OCI-LY1 (cell line): ENCODE results near the gene RSAD1.

Experiments
- H2AFZ ChIP-seq: fragments of 200-600 bp; sonication (generic), shearing (Covaris generic); 2 replicates; pipeline ENCODE4 v1.6.0; 2014; ENCODE audit warnings: antibody characterized with exemption, mild to moderate bottlenecking, low read length
- H3F3A ChIP-seq: fragments of 200-600 bp; sonication (generic), shearing (Covaris generic); 2 replicates; pipeline ENCODE4 v1.6.0; 2014; ENCODE audit warnings: mild to moderate bottlenecking, antibody characterized with exemption, low read length, moderate library complexity; ENCODE audit not compliant: insufficient read depth
- H3K27ac ChIP-seq: fragments of 200-600 bp; sonication (generic); 2 replicates; pipeline ENCODE4 v1.5.1; 2014; ENCODE audit warnings: low read length, mixed run types, mild to moderate bottlenecking, low read depth; ENCODE audit not compliant: poor library complexity, severe bottlenecking
- H3K27me3 ChIP-seq: fragments of 200-600 bp; sonication (generic); 2 replicates; pipeline ENCODE4 v1.6.0; 2014; ENCODE audit warnings: antibody characterized with exemption, mild to moderate bottlenecking, low read length, moderate library complexity; ENCODE audit not compliant: insufficient read depth
- H3K36me3 ChIP-seq: fragments of 200-600 bp; sonication (generic); 2 replicates; pipeline ENCODE4 v1.6.1; 2014; ENCODE audit warnings: mild to moderate bottlenecking, antibody characterized with exemption, low read length, moderate library complexity, mixed read lengths; ENCODE audit not compliant: insufficient read depth
- H3K4me1 ChIP-seq: fragments of 200-600 bp; sonication (generic); 2 replicates; pipeline ENCODE4 v1.5.1; 2014; ENCODE audit warnings: mild to moderate bottlenecking, low read length, moderate library complexity; ENCODE audit not compliant: insufficient read depth, severe bottlenecking
- H3K4me2 ChIP-seq: fragments of 200-600 bp; sonication (generic), shearing (Covaris generic); 2 replicates; pipeline ENCODE4 v1.6.1; 2014; ENCODE audit warnings: low read length
- H3K4me3 ChIP-seq: fragments of 200-600 bp; sonication (generic); 2 replicates; pipeline ENCODE4 v1.5.1; 2014; ENCODE audit warnings: low read length, low read depth, mild to moderate bottlenecking, mixed read lengths; ENCODE audit not compliant: poor library complexity, severe bottlenecking
- H3K79me2 ChIP-seq: fragments of 200-600 bp; shearing (Covaris generic); 2 replicates; pipeline ENCODE4 v1.6.1; 2016; ENCODE audit warnings: mixed run types, low read length, mixed read lengths; ENCODE audit not compliant: insufficient read depth
- H3K9ac ChIP-seq: fragments of 200-600 bp; sonication (generic), shearing (Covaris generic); 2 replicates; pipeline ENCODE4 v1.6.1; 2014; ENCODE audit warnings: mild to moderate bottlenecking, low read length, mixed read lengths
- H3K9me2 ChIP-seq: fragments of 200-600 bp; sonication (generic), shearing (Covaris generic); 2 replicates; pipeline ENCODE4 v1.6.1; 2014; ENCODE audit warnings: low read depth, mild to moderate bottlenecking, low read length, mixed read lengths
- H3K9me3 ChIP-seq: fragments of 200-600 bp; shearing (Covaris generic); 2 replicates; pipeline ENCODE4 v1.6.1; 2014; ENCODE audit warnings: low read length, mixed read lengths
- H4K20me1 ChIP-seq: fragments of 200-600 bp; sonication (generic), shearing (Covaris generic); 2 replicates; pipeline ENCODE4 v1.6.0; 2016; ENCODE audit warnings: mild to moderate bottlenecking, low read length; ENCODE audit not compliant: insufficient read depth
- EZH2 ChIP-seq: fragments of 200-600 bp; sonication (generic), shearing (Covaris generic); IDR thresholded peaks from 2 replicates; pipeline ENCODE4 v1.8.0; 2017; ENCODE audit warnings: borderline replicate concordance, mixed run types, mild to moderate bottlenecking, antibody characterized with exemption, low read length, moderate library complexity, mixed read lengths
- TF ChIP-seq, protein P1 (sequence below): fragments of 200-600 bp; sonication (generic), shearing (Covaris generic); IDR thresholded peaks from 2 replicates; pipeline ENCODE4 v1.5.1; 2017; ENCODE audit warnings: mild to moderate bottlenecking, antibody characterized with exemption, low read length, moderate library complexity, mixed read lengths

Gene RSAD1

DNA sequence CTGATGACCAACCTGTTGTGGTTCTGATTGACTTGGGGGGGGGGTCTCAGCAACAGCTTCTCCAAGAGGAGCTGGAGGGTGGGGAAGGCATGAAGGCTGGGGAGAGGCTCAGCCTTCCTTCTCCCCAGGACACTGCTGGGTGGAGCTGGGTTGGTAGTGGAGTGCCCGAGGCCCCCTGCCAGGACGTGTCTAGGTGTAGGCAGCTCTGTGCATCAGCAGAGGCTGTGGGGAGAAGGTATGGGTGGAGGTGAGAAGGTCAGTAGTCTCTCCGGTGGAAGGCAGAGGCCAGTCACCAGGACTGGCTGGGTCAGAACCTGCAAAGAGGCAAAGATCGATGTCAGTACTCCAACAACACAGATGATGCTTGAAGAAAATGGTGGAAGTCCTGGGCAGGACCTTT, 13.9 kb upstream of the RSAD1 start:
- Histone ChIP-seq H3K9me2 (no peaks in the 10 kb centered on the region), H3F3A (no peaks in the 10 kb centered on the region), H3K27ac (no peak overlapping the region), H3K4me3 (no peak overlapping the region), H2AFZ (no peak overlapping the region), H4K20me1 (no peaks in the 10 kb centered on the region), H3K36me3 (no peaks in the 10 kb centered on the region), H3K9ac (no peak overlapping the region), H3K9me3 (no peaks in the 10 kb centered on the region), H3K27me3 (no peaks in the 10 kb centered on the region), H3K4me1 (no peaks in the 10 kb centered on the region), H3K4me2 (no peak overlapping the region), H3K79me2 (no peaks in the 10 kb centered on the region)
- no peak for TF ChIP-seq EZH2
- TF ChIP-seq, protein P1, sequence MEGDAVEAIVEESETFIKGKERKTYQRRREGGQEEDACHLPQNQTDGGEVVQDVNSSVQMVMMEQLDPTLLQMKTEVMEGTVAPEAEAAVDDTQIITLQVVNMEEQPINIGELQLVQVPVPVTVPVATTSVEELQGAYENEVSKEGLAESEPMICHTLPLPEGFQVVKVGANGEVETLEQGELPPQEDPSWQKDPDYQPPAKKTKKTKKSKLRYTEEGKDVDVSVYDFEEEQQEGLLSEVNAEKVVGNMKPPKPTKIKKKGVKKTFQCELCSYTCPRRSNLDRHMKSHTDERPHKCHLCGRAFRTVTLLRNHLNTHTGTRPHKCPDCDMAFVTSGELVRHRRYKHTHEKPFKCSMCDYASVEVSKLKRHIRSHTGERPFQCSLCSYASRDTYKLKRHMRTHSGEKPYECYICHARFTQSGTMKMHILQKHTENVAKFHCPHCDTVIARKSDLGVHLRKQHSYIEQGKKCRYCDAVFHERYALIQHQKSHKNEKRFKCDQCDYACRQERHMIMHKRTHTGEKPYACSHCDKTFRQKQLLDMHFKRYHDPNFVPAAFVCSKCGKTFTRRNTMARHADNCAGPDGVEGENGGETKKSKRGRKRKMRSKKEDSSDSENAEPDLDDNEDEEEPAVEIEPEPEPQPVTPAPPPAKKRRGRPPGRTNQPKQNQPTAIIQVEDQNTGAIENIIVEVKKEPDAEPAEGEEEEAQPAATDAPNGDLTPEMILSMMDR, result no peak

DNA sequence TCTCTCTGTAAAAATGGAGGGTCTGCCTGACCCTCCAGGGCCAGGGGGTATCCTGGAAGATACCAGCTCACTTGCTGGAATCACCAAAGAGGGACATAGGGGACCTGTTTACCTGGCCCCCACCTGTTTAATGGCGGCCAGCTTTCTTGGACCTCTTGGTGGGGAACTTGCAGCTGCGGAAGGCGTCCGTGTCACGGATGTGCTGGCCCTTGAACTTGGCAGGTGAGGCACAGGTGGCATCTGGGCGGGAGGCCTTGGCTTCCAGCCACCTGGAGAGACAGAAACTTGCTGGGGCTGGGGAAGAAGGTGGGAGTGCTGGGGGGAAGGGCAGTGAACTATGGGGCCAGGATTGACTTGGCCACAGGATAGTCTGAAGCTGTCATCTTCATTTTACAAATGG, 13.5 kb upstream of the RSAD1 start:
- TF ChIP-seq, protein P1, result no peak
- TF ChIP-seq EZH2, result no peak
- Histone ChIP-seq H3K79me2 (no peaks in the 10 kb centered on the region), H3K27me3 (no peaks in the 10 kb centered on the region), H3K9ac (no peak overlapping the region), H3K36me3 (no peaks in the 10 kb centered on the region), H3K9me3 (no peaks in the 10 kb centered on the region), H2AFZ (no peak overlapping the region), H4K20me1 (no peaks in the 10 kb centered on the region), H3K27ac (no peak overlapping the region), H3F3A (no peaks in the 10 kb centered on the region), H3K9me2 (no peaks in the 10 kb centered on the region), H3K4me2 (no peak overlapping the region), H3K4me1 (no peaks in the 10 kb centered on the region), H3K4me3 (no peak overlapping the region)

DNA sequence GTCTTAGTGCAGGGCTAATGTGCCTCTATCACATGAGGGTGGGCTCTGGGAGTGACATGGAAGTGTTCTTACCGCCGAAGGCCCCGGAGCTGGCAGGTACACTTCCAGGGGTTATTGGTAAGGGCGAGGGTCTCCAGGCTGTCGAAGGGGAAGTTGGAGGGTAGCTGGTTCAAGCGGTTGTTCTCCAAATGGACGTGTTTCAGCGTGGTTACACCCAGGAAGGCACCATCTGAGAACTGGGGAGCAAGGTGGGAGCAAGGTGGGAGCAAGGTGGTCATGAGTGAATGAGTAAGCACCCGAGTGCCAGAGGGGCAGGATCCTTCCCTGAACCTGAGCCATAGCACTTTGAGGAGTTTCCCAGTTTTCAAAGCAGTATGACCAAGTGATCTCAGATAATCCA, 13.0 kb upstream of the RSAD1 start:
- Histone ChIP-seq H3K4me1 (no peaks in the 10 kb centered on the region), H3K9me3 (no peaks in the 10 kb centered on the region), H3K9ac (no peak overlapping the region), H2AFZ (no peak overlapping the region), H3K27ac (no peak overlapping the region), H4K20me1 (no peaks in the 10 kb centered on the region), H3K4me2 (no peak overlapping the region), H3K9me2 (no peaks in the 10 kb centered on the region), H3F3A (no peaks in the 10 kb centered on the region), H3K36me3 (no peaks in the 10 kb centered on the region), H3K4me3 (no peak overlapping the region), H3K79me2 (no peaks in the 10 kb centered on the region), H3K27me3 (no peaks in the 10 kb centered on the region)
- TF ChIP-seq, protein P1, result no peak
- TF ChIP-seq EZH2, result no peak
